Measurements from ENCODE around the gene LILRB3.
A peak's percentile ranks its signal among the peaks of the same experiment; 100 is the strongest.

LILRB3 gene

GRCh38 chr19:54169149-54169740 lies 53.6 kb downstream of the LILRB3 start:
- no peak for DNase-seq (ENCODE audit: low read depth)
- no peak for TF ChIP-seq CTCF (IDR thresholded peaks at IDR 0.05; ENCODE audit: low read depth, low read length, missing control alignments)

GRCh38 chr19:54168174-54168917 lies 54.5 kb downstream of the LILRB3 start:
- TF ChIP-seq CTCF (IDR thresholded peaks at IDR 0.05; ENCODE audit: low read depth, low read length, missing control alignments) = peak; percentile 92
- DNase-seq (ENCODE audit: low read depth) = peak; percentile 26
- no peak overlapping the region for H3K4me3 ChIP-seq (ENCODE audit: low read depth, low read length)

More at GRCh38 chr19:54169149-54169740, 53.6 kb downstream of the LILRB3 start:
- H3K4me3 ChIP-seq (ENCODE audit: low read depth, low read length) = no peak overlapping the region
